ENCODE results near the gene RPP25L. TPM values are rescaled to one million over a fixed set of nuclear protein-coding genes. Genes with fewer than 3 reads are reported as not detected.
A peak's percentile ranks its signal among the peaks of the same experiment; 100 is the strongest.

Gene RPP25L
- total and polyA plus RNA-seq, 2 donors (not counting 1 experiment from before 2014, with no cell fraction given): 13.5 to 34.3 TPM

DNA sequence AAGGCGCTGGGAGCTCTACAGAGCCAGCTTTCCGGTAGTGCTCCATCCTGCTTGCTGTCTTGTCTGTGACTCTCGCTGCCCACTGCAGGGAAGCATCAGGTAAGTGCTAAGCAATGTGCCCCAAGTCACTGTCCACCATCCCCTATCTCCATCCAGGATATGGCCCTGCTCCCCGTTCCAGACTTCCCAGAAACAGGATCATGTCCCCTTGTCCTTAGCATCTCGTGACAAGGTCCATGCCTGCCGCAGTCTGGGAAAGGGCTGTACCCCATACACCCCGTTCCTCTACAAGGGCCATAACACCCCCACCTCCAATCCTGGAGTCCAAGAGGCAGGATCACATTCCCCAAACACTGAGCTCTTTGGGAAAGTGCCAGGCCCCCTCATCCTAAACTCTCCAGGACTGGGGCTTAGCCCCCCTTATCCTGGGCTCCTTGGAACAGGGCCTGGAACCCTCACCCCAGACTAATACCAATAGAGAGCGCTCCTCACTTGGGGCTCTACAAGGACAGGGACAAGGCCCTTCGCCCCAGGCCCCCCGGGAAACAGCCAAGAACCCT is 566 bp downstream of the RPP25L start:
- no peaks in the 10 kb centered on the region for H3K27me3 ChIP-seq (ENCODE audit: control insufficient read depth, insufficient read depth, low read length)
- peak overlapping the region; percentile 84 for H3K27ac ChIP-seq (ENCODE audit: insufficient read depth, low read length)
- peak in 1 of 2 donors; percentile 22 for DNase-seq (ENCODE audit: low read depth in 2 of 2)
- no peak for TF ChIP-seq EZH2 (IDR thresholded peaks at IDR 0.05; ENCODE audit: low read length, missing control alignments)
- TF ChIP-seq, protein P1, sequence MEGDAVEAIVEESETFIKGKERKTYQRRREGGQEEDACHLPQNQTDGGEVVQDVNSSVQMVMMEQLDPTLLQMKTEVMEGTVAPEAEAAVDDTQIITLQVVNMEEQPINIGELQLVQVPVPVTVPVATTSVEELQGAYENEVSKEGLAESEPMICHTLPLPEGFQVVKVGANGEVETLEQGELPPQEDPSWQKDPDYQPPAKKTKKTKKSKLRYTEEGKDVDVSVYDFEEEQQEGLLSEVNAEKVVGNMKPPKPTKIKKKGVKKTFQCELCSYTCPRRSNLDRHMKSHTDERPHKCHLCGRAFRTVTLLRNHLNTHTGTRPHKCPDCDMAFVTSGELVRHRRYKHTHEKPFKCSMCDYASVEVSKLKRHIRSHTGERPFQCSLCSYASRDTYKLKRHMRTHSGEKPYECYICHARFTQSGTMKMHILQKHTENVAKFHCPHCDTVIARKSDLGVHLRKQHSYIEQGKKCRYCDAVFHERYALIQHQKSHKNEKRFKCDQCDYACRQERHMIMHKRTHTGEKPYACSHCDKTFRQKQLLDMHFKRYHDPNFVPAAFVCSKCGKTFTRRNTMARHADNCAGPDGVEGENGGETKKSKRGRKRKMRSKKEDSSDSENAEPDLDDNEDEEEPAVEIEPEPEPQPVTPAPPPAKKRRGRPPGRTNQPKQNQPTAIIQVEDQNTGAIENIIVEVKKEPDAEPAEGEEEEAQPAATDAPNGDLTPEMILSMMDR (conservative IDR thresholded peaks at IDR 0.05 in 1 of 2, IDR thresholded peaks at IDR 0.05 in 1 of 2; ENCODE audit: low read depth in 1 of 2, low read length in 2 of 2): no peak
- H4K20me1 ChIP-seq (ENCODE audit: control insufficient read depth, extremely low read depth, insufficient read depth, low read length): no peaks in the 10 kb centered on the region
- H3K36me3 ChIP-seq (ENCODE audit: control insufficient read depth, insufficient read depth, low read length): peaks cover 11% of the 10 kb centered on the region
- H3K9ac ChIP-seq (ENCODE audit: insufficient read depth, low read length): peak overlapping the region; percentile 86
- H3K9me3 ChIP-seq (ENCODE audit: control insufficient read depth, insufficient read depth, low read depth, low read length): no peaks in the 10 kb centered on the region
- peak overlapping the region; percentile 85 to 93 (median 86) for H3K4me3 ChIP-seq (replicated peaks in 1 of 4; ENCODE audit: control extremely low read depth in 1 of 4, insufficient read depth in 1 of 4, low read depth in 3 of 4, low read length in 4 of 4)
- peak overlapping the region; percentile 87 for H3K4me2 ChIP-seq (ENCODE audit: extremely low read depth, insufficient read depth, low read length)
- peak overlapping the region; percentile 68 for H2AFZ ChIP-seq (ENCODE audit: low read length)
- H3K4me1 ChIP-seq (ENCODE audit: control insufficient read depth, extremely low read depth, insufficient read depth, low read length): peaks cover 7% of the 10 kb centered on the region
- no peaks in the 10 kb centered on the region for H3K79me2 ChIP-seq (ENCODE audit: control insufficient read depth, insufficient read depth, low read length)

DNA sequence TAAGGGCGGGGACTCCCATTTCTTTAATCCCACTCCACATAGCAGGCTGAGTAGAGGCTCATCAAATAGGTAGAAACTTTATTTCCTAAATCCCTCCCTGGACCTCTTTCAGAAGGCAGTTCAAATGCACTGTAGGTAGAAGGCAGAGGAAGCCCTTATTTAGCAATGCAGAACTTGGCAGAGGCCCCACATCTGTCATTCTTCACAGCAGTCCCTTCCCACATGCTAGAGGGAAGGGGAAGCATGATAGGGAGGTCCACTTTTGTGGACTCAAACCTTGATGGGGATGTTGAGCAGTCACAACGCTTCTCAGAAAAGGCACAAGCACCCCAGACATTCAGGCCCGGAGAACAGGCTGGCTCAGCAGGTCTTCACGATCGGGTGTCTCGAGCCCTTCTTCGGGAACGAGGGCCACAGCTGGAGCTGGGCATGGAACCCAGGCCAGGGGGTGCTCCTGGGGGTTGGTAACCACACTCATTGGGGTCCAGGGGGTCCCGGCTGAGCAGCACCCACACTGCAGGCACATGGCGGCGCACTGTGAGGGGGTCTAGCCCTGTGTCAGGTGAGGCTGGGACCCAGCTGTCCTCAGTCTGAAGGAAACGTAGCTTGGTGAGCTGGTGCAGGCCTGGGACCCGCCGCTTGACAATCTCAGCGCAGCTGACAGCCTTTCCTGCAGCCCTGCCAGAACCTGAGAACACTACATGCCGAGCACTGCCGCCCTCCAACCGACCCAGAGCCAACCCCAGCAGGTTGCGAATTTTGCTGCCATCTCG is 1.3 kb downstream of the RPP25L start:
- Histone ChIP-seq H2AFZ (ENCODE audit: low read length) (no peak overlapping the region), H3K4me1 (ENCODE audit: control insufficient read depth, extremely low read depth, insufficient read depth, low read length) (peaks cover 7% of the 10 kb centered on the region), H3K9me3 (ENCODE audit: control insufficient read depth, insufficient read depth, low read depth, low read length) (no peaks in the 10 kb centered on the region), H3K79me2 (ENCODE audit: control insufficient read depth, insufficient read depth, low read length) (no peaks in the 10 kb centered on the region), H3K9ac (ENCODE audit: insufficient read depth, low read length) (no peak overlapping the region), H3K4me2 (ENCODE audit: extremely low read depth, insufficient read depth, low read length) (peak overlapping the region; percentile 87), H3K27me3 (ENCODE audit: control insufficient read depth, insufficient read depth, low read length) (peaks cover 2% of the 10 kb centered on the region), H3K27ac (ENCODE audit: insufficient read depth, low read length) (no peak overlapping the region), H3K4me3 (replicated peaks in 1 of 4; ENCODE audit: control extremely low read depth in 1 of 4, insufficient read depth in 1 of 4, low read depth in 3 of 4, low read length in 4 of 4) (peak overlapping the region in 2 of 4 experiments; percentile 85 to 93), H4K20me1 (ENCODE audit: control insufficient read depth, extremely low read depth, insufficient read depth, low read length) (peaks cover under 1% of the 10 kb centered on the region), H3K36me3 (ENCODE audit: control insufficient read depth, insufficient read depth, low read length) (peaks cover 6% of the 10 kb centered on the region)
- TF ChIP-seq, protein P1 (conservative IDR thresholded peaks at IDR 0.05 in 1 of 2, IDR thresholded peaks at IDR 0.05 in 1 of 2; ENCODE audit: low read depth in 1 of 2, low read length in 2 of 2): no peak
- TF ChIP-seq EZH2 (IDR thresholded peaks at IDR 0.05; ENCODE audit: low read length, missing control alignments): no peak
- no peak for DNase-seq (ENCODE audit: low read depth in 2 of 2)

DNA sequence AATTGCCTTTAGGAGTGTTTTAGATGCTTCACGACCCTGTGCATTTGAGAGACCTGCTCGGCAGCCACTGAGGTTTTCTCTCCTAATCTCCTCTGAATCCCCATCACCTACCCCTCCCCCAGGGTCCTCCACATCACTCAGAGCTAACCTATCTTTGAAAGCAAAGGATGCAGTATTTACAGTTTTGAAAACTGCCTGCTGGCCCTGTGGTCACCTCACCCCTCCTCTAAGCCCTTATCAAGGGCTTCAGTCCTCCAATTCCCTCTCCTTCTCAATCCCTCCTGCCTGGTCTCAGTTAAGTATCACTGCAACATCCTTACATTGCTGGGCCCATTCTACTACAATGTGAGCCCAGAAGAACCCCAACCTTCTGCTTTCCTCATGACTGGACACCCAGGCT is 4.6 kb downstream of the RPP25L start:
- DNase-seq (ENCODE audit: low read depth in 2 of 2): no peak
- no peak overlapping the region for H3K4me3 ChIP-seq (replicated peaks in 1 of 4; ENCODE audit: control extremely low read depth in 1 of 4, insufficient read depth in 1 of 4, low read depth in 3 of 4, low read length in 4 of 4)
- H3K4me2 ChIP-seq (ENCODE audit: extremely low read depth, insufficient read depth, low read length): no peak overlapping the region
- H3K27me3 ChIP-seq (ENCODE audit: control insufficient read depth, insufficient read depth, low read length): peaks cover 6% of the 10 kb centered on the region
- no peak overlapping the region for H2AFZ ChIP-seq (ENCODE audit: low read length)
- H3K9me3 ChIP-seq (ENCODE audit: control insufficient read depth, insufficient read depth, low read depth, low read length): no peaks in the 10 kb centered on the region
- peaks cover 3% of the 10 kb centered on the region for H3K4me1 ChIP-seq (ENCODE audit: control insufficient read depth, extremely low read depth, insufficient read depth, low read length)
- H3K9ac ChIP-seq (ENCODE audit: insufficient read depth, low read length): no peak overlapping the region
- no peak overlapping the region for H3K27ac ChIP-seq (ENCODE audit: insufficient read depth, low read length)
- H4K20me1 ChIP-seq (ENCODE audit: control insufficient read depth, extremely low read depth, insufficient read depth, low read length): peaks cover 2% of the 10 kb centered on the region
- no peak for TF ChIP-seq EZH2 (IDR thresholded peaks at IDR 0.05; ENCODE audit: low read length, missing control alignments)
- TF ChIP-seq, protein P1 (conservative IDR thresholded peaks at IDR 0.05 in 1 of 2, IDR thresholded peaks at IDR 0.05 in 1 of 2; ENCODE audit: low read depth in 1 of 2, low read length in 2 of 2): no peak
- no peaks in the 10 kb centered on the region for H3K36me3 ChIP-seq (ENCODE audit: control insufficient read depth, insufficient read depth, low read length)
- H3K79me2 ChIP-seq (ENCODE audit: control insufficient read depth, insufficient read depth, low read length): no peaks in the 10 kb centered on the region

Measured in fibroblast of lung (primary cell).